ENCODE results near the gene DCUN1D2.

DNA sequence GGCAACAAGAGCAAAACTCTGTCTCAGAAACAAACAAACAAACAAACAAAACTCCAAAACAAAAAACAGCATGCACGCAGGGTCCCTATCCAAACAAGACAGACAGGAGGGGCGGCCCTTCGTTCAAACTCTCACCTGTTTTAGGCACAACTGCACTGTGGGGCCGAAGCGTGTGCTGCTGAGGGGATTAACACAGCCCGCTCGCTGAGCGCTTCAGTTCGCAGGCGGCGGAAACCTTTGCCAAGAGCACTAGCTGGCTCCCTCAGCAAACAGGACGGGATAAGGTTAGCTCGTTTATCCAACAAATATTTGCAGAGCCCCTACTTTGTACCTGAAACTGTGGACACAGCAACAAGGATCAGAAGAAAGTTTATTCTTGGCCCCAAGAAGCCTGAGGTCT lies 35.6 kb downstream of the DCUN1D2 start:
- TF ChIP-seq CTCF (IDR thresholded peaks at IDR 0.05) (no peak), POLR2A (IDR thresholded peaks at IDR 0.05) (no peak)
